Nephron progenitor cell (in vitro differentiated cells): ENCODE results near the gene TAF11L5.
"Not testable (repeated sequence)": the region's sequence is repeated elsewhere in the genome, so short reads cannot be mapped to it uniquely, and the experiment has no call there.

Experiments
- DNase-seq: peaks from one replicate; pipeline ENCODE4 v3.0.0; 2021
- H3K27ac Mint-ChIP-seq: 2 replicates; pipeline ENCODE4 v1.8.0; 2021; ENCODE audit warnings: mild to moderate bottlenecking, moderate library complexity, mixed read lengths
- H3K27me3 Mint-ChIP-seq: 2 replicates; pipeline ENCODE4 v1.8.0; 2021; ENCODE audit warnings: mild to moderate bottlenecking, low read depth, mixed read lengths; ENCODE audit not compliant: poor library complexity
- H3K36me3 Mint-ChIP-seq: 2 replicates; pipeline ENCODE4 v1.8.0; 2021; ENCODE audit warnings: low read depth, mixed read lengths
- H3K4me1 Mint-ChIP-seq: 2 replicates; pipeline ENCODE4 v1.8.0; 2021; ENCODE audit warnings: mixed read lengths
- H3K4me3 Mint-ChIP-seq: 2 replicates; pipeline ENCODE4 v1.8.0; 2021; ENCODE audit warnings: mild to moderate bottlenecking, moderate library complexity, mixed read lengths
- H3K9me3 Mint-ChIP-seq: 2 replicates; pipeline ENCODE4 v1.8.0; 2021; ENCODE audit warnings: mild to moderate bottlenecking, moderate library complexity, mixed read lengths
- CTCF ChIP-seq: fragments of 200-600 bp; sonication (generic); IDR thresholded peaks from 2 replicates; pipeline ENCODE4 v1.5.0; 2021; ENCODE audit warnings: antibody characterized with exemption

The TAF11L5 gene

GRCh38 chr5:17524935-17525334, at the start of gene TAF11L5:
TSS of gene TAF11L5 (plus strand) at chr5:17525235.
- DNase-seq, H3K36me3 Mint-ChIP-seq, H3K9me3 Mint-ChIP-seq, H3K4me1 Mint-ChIP-seq, H3K4me3 Mint-ChIP-seq, H3K27me3 Mint-ChIP-seq, H3K27ac Mint-ChIP-seq: not testable (repeated sequence)

GRCh38 chr5:17477043-17477442, 48.0 kb upstream of the TAF11L5 start:
- Mint-ChIP-seq H3K4me1 (peaks cover 11% of the 10 kb centered on the region), H3K4me3 (no peak overlapping the region), H3K27ac (no peak overlapping the region), H3K27me3 (peaks cover 12% of the 10 kb centered on the region), H3K36me3 (no peaks in the 10 kb centered on the region), H3K9me3 (no peaks in the 10 kb centered on the region)
- no peak for TF ChIP-seq CTCF
- no peak for DNase-seq

- no peak for DNase-seq
- H3K27ac Mint-ChIP-seq = peak overlapping the region; percentile 84
- H3K36me3 Mint-ChIP-seq = no peaks in the 10 kb centered on the region
- H3K9me3 Mint-ChIP-seq = no peaks in the 10 kb centered on the region
- H3K27me3 Mint-ChIP-seq = peaks cover 12% of the 10 kb centered on the region
- H3K4me3 Mint-ChIP-seq = no peak overlapping the region
- H3K4me1 Mint-ChIP-seq = peaks cover 11% of the 10 kb centered on the region
- no peak for TF ChIP-seq CTCF
Observed at GRCh38 chr5:17477573-17478265, 47.3 kb upstream of the TAF11L5 start.

- no peak for DNase-seq
- peak overlapping the region; percentile 69 for H3K27ac Mint-ChIP-seq
- H3K4me1 Mint-ChIP-seq = peaks cover 11% of the 10 kb centered on the region
- TF ChIP-seq CTCF = no peak
- no peaks in the 10 kb centered on the region for H3K36me3 Mint-ChIP-seq
- H3K9me3 Mint-ChIP-seq = no peaks in the 10 kb centered on the region
- H3K27me3 Mint-ChIP-seq = peaks cover 8% of the 10 kb centered on the region
- H3K4me3 Mint-ChIP-seq = no peak overlapping the region
Observed at GRCh38 chr5:17481378-17481777, 43.7 kb upstream of the TAF11L5 start.

- H3K4me3 Mint-ChIP-seq = no peak overlapping the region
- peaks cover 6% of the 10 kb centered on the region for H3K4me1 Mint-ChIP-seq
- DNase-seq = no peak
- no peak overlapping the region for H3K27ac Mint-ChIP-seq
- H3K9me3 Mint-ChIP-seq = no peaks in the 10 kb centered on the region
- TF ChIP-seq CTCF = no peak
- H3K27me3 Mint-ChIP-seq = peaks cover 4% of the 10 kb centered on the region
- H3K36me3 Mint-ChIP-seq = no peaks in the 10 kb centered on the region
Observed at GRCh38 chr5:17482790-17483189, 42.2 kb upstream of the TAF11L5 start.

- DNase-seq, H3K36me3 Mint-ChIP-seq, H3K4me1 Mint-ChIP-seq, H3K27ac Mint-ChIP-seq, H3K4me3 Mint-ChIP-seq, H3K27me3 Mint-ChIP-seq, H3K9me3 Mint-ChIP-seq: not testable (repeated sequence)
Observed at GRCh38 chr5:17486464-17487173, 38.4 kb upstream of the TAF11L5 start.

- Mint-ChIP-seq H3K4me1 (no peaks in the 10 kb centered on the region), H3K4me3 (no peak overlapping the region), H3K27ac (no peak overlapping the region), H3K36me3 (no peaks in the 10 kb centered on the region), H3K27me3 (peaks cover 4% of the 10 kb centered on the region), H3K9me3 (no peaks in the 10 kb centered on the region)
- DNase-seq = no peak
- no peak for TF ChIP-seq CTCF
Observed at GRCh38 chr5:17487174-17487512, 37.9 kb upstream of the TAF11L5 start.

GRCh38 chr5:17491257-17491656, 33.8 kb upstream of the TAF11L5 start:
- not testable (repeated sequence) for DNase-seq, H3K9me3 Mint-ChIP-seq, H3K27ac Mint-ChIP-seq, H3K36me3 Mint-ChIP-seq, H3K4me3 Mint-ChIP-seq, H3K4me1 Mint-ChIP-seq, H3K27me3 Mint-ChIP-seq
